Forelimb muscle (tissue), 1 donor: Measurements from ENCODE around the gene IGF1R. TPM values are rescaled to one million over a fixed set of nuclear protein-coding genes. Genes with fewer than 3 reads are reported as not detected.

Experiments
- DNase-seq: peaks from one replicate; pipeline ENCODE4 v3.0.0-alpha.2; 2013; ENCODE audit warnings: low read depth
- polyA plus RNA-seq: library from polyadenylated mRNA; unstranded; fragments of 120-200 nt; gene quantifications from one replicate; pipeline ENCODE4 v1.2.1, GENCODE V29; 2013; ENCODE audit not compliant: insufficient read length

The IGF1R gene
- polyA plus RNA-seq, 1 donor, result 14.9 TPM

DNA sequence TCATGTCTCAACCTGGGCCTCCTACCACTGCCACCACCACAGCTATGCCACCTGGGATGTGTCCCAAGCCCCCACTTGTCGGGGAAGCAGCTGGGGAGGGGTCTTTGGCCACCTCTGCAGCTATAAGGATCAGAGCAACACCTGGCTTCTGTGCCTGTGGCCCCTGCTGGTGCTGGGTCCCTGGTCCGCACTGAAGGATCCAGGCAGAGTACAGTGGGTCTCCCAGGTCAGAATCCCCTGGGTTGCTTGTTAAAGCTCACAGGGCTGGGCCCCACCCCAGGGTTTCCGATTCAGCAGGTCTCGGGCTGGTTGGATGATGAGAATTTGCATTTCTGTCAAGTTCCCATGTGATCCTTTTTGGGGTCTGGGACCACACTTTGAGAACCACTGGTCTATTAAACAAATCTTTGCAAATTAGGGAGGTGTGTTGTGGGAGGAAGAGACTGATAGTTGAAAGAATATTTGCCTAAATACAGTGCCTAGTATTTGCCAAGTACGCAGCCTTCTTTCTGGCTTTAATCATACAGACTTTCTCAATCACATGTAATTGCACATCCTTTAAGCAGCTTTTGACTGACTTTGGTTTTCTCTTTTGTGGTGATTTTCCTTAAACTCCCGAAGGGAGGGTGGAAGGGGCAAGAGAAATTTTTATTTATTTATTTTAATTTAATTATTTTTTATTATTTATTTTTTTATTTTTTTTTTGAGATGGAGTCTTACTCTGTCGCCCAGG, 127.3 kb downstream of the IGF1R start:
- no peak for DNase-seq

DNA sequence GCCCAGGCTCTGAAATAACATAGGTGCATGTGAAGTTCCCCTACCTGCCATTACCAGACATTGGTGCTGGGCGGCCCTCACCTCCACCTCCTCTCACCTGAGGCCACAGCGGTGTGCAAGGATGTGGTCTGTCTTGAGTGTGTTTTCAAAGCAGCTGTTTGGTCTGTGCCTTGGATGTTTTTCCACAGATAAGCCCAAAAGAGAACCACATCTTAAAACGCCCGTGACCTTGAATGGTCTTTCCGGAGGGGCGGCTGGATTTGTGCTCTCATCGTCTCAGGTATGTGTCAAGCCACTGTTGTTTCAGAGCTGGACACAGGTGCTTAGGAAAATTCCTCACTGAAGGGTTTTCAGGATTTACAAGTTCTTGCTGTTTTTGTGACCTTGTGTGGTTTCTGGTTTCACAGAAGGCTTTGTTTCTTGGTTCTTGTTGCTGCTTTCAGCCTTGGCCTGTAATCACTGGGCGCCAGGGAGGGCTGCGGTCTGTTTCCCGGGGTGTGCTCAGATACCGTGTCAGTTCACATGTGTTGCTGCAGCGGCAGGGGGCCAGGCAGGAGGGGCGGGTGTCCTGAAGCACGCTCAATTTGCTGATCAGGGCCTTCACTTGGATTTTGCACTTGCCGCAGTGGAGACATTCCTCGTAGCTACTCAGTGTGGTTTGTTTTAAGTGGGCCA, 128.4 kb downstream of the IGF1R start:
- DNase-seq, result no peak

DNA sequence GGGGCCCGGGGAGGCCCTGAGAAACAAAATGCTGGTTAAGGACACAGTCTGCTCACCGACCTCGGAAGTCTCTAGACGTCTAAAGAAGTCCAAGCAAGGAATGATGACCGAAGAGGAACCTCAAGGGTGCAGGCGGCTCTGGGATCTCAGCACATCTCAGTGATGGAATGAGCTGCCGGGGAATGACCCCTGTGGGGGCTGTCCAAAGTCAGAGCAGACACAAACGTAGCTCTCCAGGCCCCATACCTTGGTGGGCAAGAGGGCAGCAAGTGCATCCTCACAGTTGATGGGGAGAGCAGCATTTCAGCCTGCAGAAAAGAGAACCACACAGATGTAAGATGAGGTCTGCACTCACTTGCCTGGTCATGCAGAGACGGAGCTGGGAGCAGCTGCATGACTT, 129.1 kb downstream of the IGF1R start:
- no peak for DNase-seq

DNA sequence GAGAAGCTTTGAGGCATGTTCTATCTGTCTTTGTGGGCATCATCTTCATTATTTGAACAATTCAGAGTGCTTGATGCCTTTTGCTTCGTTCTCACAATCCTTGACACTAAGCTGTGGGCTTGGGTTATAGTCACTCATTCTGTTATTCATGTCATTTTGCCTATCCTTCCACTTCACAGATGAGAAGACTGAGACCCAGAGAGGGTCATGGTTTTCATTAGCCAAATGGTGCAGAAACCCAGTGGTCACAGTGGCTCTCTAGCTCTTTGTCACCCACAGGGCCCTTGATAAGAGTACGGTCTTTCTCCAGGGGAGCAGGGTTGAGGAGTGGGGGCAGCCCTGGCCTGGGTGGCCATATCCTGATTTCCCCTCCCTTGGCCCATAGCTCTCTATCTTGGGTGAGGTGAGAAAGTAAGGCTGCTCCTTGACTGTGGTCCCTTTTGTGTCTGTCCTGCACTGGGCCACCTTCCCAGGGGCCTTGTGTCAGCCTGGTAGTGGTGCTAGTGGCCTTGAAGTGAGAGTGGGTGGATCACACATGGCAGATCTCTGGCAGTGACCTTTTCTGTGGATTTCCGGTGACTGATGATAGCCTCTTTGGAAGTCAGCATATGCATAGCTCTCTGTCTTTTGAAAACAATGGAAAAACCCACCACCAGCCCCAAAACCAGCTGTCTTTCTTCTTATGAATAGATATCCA, 130.1 kb downstream of the IGF1R start:
- no peak for DNase-seq

DNA sequence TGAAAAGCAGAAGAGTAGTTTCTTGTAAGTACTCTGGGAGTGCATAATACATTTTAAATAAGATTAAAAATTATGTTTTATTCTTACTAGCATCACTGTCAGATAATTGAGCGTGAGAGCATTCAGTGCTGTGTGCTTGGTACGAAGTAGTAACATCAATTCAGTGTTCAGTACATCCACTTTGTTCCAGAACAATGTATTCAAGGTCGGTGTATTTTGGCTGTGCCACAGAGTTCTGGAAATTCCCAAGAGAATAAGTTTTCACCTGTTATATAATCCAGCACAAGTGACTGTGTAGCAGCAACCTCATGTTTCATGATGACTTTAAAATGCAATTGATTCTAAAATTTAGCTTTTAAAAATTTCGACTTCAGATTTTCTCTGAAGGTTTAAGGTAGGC, 130.6 kb downstream of the IGF1R start:
- DNase-seq, result no peak

DNA sequence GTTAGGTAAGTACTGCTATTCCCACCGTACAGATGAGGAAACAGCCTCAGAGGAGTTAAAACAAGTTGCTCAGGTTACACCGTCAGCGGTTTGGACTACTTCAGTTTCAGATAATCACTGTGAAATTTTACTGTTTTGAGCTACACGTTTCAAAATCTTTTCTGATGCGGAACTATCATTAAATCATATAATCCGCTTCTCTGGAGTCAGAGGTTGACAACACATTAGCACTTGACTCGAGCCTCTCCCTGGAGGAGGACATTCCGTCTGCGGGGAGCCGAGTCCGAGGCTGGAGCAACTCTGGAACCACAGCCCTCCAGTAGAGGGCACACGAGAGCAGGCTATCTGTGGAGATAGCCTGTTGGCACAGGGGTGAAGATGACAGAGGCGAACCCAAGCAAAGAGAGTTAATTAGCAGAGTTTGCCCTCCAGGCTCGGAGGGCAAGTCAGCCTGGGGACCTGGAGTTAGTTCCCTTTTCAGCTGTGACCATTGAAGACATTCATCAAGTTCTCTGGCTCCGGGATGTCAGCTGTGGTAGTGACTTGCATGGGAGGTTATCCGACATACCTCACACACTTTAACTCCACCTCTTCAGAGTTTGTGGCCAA, 131.2 kb downstream of the IGF1R start:
- peak; percentile 40 for DNase-seq

DNA sequence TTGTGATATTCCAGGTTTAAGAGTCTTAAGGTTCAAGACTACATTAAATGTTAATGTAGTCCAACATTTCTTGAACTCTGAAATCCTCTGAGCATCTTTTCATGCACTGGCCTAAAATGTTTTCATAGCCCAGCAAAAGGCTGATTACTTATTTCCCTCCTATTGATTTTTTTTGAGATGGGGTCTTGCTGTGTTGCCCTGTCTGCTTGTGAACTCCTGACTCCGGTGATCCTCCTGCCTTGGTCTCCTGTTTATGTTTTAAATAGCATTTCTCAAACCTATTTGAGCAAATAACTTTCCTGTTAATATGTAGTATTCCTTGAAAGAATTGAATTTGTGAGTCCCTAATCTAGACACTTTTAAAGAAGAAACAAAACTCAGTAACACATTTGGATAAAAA, 133.5 kb downstream of the IGF1R start:
- DNase-seq, result no peak

DNA sequence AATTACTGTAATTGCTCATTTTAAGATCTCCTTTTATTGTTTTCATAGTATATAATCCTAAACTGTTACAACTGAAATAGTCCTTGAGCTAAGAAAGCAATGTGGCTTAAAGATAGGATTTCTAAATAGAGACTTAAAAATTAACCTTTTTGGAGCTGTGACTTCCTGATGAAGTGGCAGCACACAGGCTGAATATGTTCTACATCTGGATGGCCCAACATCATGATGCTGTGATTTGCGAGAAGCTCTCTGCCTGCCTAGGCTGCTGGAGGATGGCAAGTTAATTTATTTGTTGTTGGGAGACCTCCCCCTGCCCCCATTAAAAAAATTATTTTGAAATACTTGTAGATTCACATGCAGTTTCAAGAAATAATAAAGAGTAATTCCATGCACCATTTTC, 134.5 kb downstream of the IGF1R start:
- no peak for DNase-seq

DNA sequence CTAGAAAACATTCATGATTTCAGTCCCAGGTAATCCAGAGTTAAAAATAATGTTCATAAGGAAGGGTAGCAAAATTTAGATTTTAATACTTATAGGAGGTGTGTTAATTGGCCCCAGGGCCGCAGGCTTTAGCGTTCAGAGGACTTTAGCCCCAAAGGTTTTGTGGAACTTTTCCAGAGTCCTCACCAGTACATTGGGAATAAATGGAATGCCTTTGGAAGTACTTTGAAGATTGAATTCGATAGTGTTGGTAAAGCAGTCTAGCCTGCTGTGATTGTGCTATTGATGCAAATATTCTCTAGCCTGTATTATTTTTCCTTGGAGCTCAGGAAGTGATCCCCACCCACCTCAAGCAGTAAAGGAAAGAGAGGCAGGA, 137.1 kb downstream of the IGF1R start:
- no peak for DNase-seq

DNA sequence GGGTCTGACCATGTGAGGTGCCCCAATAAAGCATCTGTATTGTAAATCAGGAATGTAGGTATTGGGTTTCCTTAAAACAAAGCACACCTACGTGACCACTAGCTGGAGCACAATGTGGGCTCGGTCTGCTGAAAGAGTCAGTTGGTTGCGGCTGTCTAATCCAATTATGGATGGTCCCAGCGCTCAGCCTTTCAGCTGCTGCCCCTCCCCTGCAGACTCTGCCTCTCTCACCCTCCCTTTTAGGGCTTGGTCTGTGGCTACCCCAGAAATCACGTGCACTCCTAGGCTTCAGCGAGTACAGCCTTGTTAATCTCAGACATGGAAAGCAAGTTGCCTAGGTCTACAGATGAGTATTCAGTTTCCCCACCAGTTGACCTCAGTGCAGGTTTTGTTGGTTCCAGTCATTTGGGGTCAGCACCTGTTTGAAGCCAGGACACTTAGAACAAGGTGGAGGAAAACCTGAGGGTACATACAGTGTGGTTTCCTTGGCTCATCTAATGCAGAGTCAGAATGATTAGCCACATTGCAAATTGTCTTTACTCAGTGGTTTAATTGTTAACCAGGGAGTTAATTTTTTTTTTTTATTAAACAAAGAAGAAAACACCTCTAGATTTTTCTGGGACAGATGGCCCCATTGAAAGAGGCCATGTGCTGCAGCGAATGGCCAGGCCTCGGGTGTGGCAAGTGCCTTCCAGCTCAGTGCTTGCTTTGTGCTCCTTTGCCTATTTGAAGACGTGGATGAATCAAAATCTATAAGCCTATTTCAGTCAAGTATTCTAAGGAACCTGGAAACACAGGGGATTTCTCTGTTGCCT, 137.7 kb downstream of the IGF1R start:
- no peak for DNase-seq

DNA sequence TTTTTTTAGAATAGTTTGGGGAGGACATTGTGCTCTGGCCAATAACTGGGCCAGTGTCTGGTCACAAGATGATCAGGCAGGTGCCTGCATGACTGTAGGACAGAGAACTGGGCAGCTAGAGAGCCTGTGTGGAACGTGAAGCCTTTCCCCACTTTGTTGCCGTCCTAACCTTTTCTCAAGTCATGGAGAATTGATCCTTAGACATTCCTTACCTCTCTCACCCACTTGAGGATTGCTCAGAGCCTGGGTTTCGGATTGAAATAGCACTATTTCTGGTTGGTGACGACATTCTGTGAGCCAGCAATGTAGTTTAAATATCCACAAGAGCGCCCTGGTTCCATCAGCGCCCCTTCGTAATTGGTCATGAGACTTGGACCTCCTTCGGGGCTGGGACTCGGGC, 138.4 kb downstream of the IGF1R start:
- no peak for DNase-seq

DNA sequence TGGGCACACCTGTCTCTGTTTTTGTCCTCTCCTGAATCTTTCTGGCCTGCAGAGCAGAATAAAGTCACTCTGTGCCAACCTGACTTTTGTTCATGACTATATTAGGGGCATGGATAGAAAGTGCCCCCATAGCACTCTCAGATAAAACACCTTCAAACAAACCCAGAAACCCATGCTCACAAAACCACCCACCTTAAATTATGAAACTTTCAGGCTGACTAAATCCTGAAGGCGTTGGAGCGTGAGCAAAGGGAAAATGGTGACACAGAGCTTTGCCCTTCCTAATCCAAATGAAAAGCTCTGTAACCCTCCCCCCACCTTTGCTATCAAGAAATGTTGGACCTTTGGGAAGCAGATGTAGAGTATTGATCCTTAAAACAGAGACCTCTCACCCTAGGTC, 138.9 kb downstream of the IGF1R start:
- DNase-seq, result no peak

DNA sequence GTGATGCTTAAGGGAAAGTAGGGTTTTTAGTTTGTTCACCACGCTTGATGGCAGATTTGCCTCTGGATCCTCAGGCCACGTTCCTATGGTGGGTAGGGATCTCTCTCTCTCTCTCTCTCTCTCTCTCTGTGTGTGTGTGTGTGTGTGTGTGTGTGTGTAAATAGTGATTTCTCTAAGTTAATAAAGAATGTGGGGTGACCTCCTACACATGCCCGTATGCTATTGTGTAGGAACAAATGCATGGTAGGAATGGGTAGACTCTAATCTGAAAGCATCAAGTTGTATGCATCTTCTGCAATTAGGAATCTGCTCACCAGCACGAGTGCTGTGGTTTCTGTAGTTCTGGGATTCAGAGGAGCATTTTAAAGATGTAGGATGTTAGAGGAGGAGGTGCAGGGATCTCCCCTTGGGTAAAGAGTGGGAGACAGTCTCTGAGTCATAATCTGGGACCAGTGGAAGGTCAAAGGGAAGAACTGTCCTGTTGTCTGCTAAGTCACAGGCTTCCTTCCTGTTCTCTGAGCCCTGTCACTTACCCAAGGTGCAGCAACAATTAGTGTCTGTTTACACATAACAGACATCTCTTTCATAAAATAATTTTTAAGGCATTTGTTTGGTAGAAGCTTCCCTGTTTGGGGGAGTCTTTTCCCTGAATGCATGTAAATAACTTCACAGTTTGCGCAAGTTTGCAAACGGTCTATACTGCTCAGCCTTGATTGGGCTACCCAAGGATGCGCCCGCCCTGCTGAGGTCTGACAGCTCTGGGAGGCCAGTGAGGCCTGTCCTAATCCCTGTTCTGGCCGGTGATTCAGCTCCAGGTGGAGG, 139.8 kb downstream of the IGF1R start:
- no peak for DNase-seq

DNA sequence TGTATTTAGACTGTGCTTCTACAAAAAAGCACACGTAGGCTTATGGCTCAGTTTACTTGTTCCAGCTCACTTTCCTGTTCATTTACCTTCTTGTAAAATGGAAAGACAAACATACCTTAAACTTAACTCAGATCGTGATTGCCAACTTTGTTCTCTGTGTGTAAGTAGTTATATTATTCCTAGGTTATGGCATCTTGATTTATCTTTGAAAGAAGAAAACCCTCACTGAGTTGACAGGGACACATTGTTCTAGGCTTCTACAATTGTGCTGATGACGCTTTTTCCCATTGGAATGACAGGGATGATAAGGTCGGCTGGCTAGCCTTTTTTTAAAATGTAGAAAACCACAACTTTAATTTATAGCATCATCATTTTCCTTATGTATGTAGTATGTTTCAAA, 140.7 kb downstream of the IGF1R start:
- DNase-seq, result no peak

DNA sequence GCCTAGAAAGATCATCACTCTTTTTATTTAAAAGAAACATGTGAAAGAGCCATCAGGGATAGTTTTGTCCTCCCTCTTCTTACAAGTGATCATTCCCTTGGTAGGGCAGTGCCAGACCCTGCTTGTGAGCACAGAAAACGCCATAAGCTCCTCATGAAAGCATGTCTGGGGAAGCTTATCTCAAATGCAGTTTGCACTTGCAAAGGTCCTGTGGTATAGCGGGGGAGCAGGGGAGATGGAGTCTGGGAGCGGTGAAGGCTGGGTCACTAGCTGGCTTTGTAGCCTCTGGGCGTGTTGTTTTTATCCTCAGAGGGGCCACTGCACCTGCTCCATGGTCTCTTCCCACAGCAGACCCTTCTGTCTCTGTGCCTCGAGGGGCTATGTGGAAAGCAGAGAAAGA, 141.9 kb downstream of the IGF1R start:
- DNase-seq, result no peak

DNA sequence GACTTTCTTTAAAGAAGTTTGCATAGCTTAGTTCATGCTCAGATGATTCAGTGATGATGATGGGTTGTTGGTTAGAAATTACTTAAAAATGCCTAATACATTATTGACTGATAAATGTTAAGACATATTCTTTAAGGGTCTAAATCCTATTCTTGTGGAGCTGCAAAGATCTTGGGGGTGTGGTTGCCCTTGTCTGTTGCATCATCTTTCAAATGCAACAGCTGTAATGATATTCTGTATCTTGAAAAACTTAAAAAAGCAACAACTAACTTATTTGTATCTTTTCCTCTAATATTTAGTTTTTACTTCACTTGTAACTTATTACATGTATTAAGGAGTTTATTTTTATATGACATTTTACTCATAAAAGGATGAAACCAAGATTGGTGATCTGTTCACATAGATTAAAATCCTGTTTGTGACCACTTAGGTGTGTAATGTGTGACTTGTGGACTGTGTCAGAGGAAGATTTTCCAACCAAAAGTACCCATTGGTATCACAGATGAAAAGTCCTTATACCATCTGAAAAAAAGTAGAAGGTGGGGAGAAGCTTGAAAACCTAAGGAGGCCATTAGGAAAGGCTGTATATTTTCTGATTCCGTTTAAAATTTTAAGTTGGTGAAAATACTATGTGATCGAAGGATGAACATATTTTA, 142.8 kb downstream of the IGF1R start:
- DNase-seq, result no peak

DNA sequence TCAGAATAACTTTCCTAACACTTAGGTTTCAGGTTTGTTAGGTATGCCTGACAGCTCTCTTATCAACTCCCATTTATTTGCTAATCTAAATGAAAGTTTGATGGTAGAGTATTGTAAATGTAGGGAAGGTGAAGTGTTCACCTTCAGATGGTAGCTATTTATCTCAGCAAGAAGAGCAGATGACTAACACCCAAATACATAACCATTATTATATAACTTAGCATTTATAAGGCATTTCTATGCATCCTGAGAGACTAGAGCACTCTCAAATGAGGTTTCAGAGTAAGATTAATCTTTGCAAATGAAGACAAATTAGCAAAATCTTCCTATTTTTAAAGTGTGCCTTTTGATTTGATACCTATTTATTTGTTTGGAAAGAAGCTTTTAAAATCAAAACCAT, 143.8 kb downstream of the IGF1R start:
- no peak for DNase-seq

DNA sequence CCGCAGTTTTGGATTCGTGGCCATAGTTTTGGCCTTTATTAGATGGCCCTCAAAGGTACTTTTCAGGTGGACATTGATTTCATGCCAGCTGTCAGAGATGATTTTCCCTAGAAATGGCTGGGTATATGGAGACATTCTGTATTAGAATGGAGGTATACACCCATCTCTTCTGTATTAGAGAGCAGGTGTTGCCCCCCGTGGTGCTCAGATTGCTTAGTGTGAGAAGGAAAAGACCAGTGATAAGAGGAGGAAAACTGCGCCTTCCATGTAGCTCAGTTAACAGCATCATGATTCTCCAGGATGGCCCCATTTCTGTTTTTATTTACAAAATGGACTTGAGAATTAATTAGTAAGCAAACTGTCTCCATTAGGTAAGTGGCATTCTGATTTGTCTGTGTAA, 145.9 kb downstream of the IGF1R start:
- no peak for DNase-seq

DNA sequence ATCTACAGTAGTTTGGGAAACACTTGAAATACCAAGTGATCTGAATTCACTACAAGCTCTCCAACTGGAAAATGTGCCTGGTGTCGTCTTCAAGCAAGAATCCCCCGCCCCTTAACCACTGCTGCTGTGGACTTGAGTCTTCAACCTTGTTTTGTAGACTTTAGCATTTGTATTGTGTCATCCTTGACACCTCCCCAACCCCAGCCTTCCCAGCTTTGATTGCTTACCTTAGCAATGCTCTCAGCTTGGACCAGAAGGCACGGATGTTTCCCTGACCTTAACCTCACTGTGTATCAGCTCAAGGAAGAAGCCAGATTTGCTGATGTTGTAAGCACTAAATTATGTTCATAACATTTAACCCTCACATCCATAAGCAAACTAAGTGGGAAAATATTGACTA, 146.4 kb downstream of the IGF1R start:
- DNase-seq, result no peak

DNA sequence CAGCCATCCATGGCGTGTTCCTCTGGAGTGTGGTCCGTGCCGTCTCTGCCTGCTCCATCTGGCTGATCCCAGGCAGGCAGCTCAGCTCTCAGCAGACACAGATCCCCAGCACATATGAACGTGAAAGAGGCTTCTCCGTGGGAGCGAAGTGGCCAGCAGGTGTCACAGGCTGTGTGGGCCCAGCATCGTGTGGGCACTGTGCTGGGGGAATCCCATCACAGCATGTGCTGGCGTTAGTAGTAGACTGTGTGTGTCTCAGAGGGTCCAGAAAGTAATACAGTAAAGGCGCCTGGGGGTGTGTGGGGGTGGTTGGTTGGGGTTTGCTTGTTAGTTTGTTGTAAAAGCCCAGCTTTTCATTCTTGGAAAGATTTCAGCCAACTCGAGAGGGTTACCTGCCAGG, 147.6 kb downstream of the IGF1R start:
- DNase-seq, result no peak
